SK-N-SH (cell line): ENCODE measurements around the gene SLF2. TPM values are rescaled to one million over a fixed set of nuclear protein-coding genes. Genes with fewer than 3 reads are reported as not detected.

ENCODE experiments used
- CTCF ChIA-PET: fragments of 300-600, 350-600 bp; formaldehyde crosslinking; extraction: SDS; loops from one replicate; lab custom pipeline; 2021; lab: Yijun Ruan, JAX
- POLR2A ChIA-PET: fragments of 350-600 bp; sonication (Branson Sonifier 250); formaldehyde crosslinking; extraction: SDS; loops from one replicate; lab custom pipeline; 2020; ENCODE audit warnings: antibody characterized with exemption, inconsistent platforms; lab: Yijun Ruan, JAX
- DNase-seq: peaks from one replicate; pipeline ENCODE4 v3.0.0; 2012
- H2AFZ ChIP-seq: fragments of 200-600 bp; sonication (generic); 2 replicates; pipeline ENCODE4 v1.8.1; 2016; ENCODE audit warnings: antibody characterized with exemption, mild to moderate bottlenecking, low read depth
- H3F3A ChIP-seq: fragments of 200-600 bp; sonication (generic); replicated peaks from 2 replicates; pipeline ENCODE3; 2016; ENCODE audit warnings: antibody characterized with exemption, mild to moderate bottlenecking; ENCODE audit not compliant: insufficient read depth
- H3K27ac ChIP-seq, 2 experiments: fragments of 200-500 bp in 1 of 2; fragments of 200-600 bp in 1 of 2; sonication (Bioruptor generic) in 1 of 2; sonication (generic), shearing (Covaris generic) in 1 of 2; 2 replicates each; pipeline versions ENCODE4 v1.5.1 to v1.6.1; 2014 to 2016; ENCODE audit warnings: low read depth in 2 of 2, inconsistent platforms in 1 of 2, low read length in 1 of 2, mild to moderate bottlenecking in 1 of 2, mixed read lengths in 1 of 2
- H3K27me3 ChIP-seq: fragments of 200-600 bp; sonication (generic), shearing (Covaris generic); 2 replicates; pipeline ENCODE4 v1.6.1; 2016; ENCODE audit warnings: mixed run types; ENCODE audit not compliant: insufficient read depth
- H3K36me3 ChIP-seq, 2 experiments: fragments of 200-500 bp in 1 of 2; fragments of 200-600 bp in 1 of 2; sonication (Bioruptor generic) in 1 of 2; sonication (generic) in 1 of 2; replicated peaks in 1 of 2; 2 replicates each; pipeline versions ENCODE3 to v1.5.1; 2014 to 2016; ENCODE audit warnings: low read length in 1 of 2, mild to moderate bottlenecking in 1 of 2; ENCODE audit not compliant: insufficient read depth in 2 of 2, control insufficient read depth in 1 of 2
- H3K4me1 ChIP-seq, 2 experiments: fragments of 200-500 bp in 1 of 2; fragments of 200-600 bp in 1 of 2; sonication (Bioruptor generic) in 1 of 2; sonication (generic), shearing (Covaris generic) in 1 of 2; 2 replicates each; pipeline versions ENCODE4 v1.5.1 to v1.6.1; 2014 to 2016; ENCODE audit warnings: low read depth in 1 of 2, low read length in 1 of 2, mixed run types in 1 of 2; ENCODE audit not compliant: insufficient read depth in 2 of 2, control insufficient read depth in 1 of 2
- H3K4me2 ChIP-seq: fragments of 200-600 bp; sonication (generic), shearing (Covaris generic); 2 replicates; pipeline ENCODE4 v1.6.1; 2017; ENCODE audit warnings: mixed run types
- H3K4me3 ChIP-seq, 2 experiments: fragments of 200-500 bp in 1 of 2; fragments of 200-600 bp in 1 of 2; sonication (Bioruptor generic) in 1 of 2; sonication (generic), shearing (Covaris generic) in 1 of 2; 2 replicates each; pipeline versions ENCODE4 v1.5.1 to v1.8.1; 2014 to 2016; ENCODE audit warnings: low read depth in 2 of 2, inconsistent platforms in 1 of 2, low read length in 1 of 2, mild to moderate bottlenecking in 1 of 2, mixed read lengths in 1 of 2, moderate library complexity in 1 of 2
- H3K79me2 ChIP-seq: fragments of 200-600 bp; sonication (generic); 2 replicates; pipeline ENCODE4 v1.8.1; 2017; ENCODE audit warnings: mild to moderate bottlenecking; ENCODE audit not compliant: insufficient read depth
- H3K9ac ChIP-seq: fragments of 200-600 bp; sonication (generic); 2 replicates; pipeline ENCODE4 v1.6.1; 2017; ENCODE audit warnings: mixed run types
- H3K9me2 ChIP-seq: fragments of 200-600 bp; sonication (generic); 2 replicates; pipeline ENCODE4 v1.6.1; 2017; ENCODE audit warnings: mixed run types
- H3K9me3 ChIP-seq: fragments of 200-600 bp; sonication (generic); 2 replicates; pipeline ENCODE4 v1.6.1; 2017; ENCODE audit warnings: mixed run types, mild to moderate bottlenecking, moderate library complexity
- H4K20me1 ChIP-seq: fragments of 200-600 bp; sonication (generic); 2 replicates; pipeline ENCODE4 v1.6.1; 2017; ENCODE audit warnings: mild to moderate bottlenecking, mixed run types; ENCODE audit not compliant: insufficient read depth
- CHD2 ChIP-seq: fragments of 150-350 bp; IDR thresholded peaks from 2 replicates; pipeline ENCODE4 v1.6.1; 2018; ENCODE audit warnings: low read length; ENCODE audit not compliant: partially characterized antibody
- ELF1 ChIP-seq: IDR thresholded peaks from 2 replicates; pipeline ENCODE4 v1.4.0; 2012
- EZH2phosphoT487 ChIP-seq: fragments of 200-600 bp; sonication (generic); IDR thresholded peaks from 2 replicates; pipeline ENCODE4 v1.6.1; 2017; ENCODE audit warnings: low read depth, mixed run types, mild to moderate bottlenecking, antibody characterized with exemption, moderate library complexity, borderline replicate concordance
- FOXM1 ChIP-seq: IDR thresholded peaks from 2 replicates; pipeline ENCODE4 v1.4.0; 2012; ENCODE audit warnings: low read depth, mild to moderate bottlenecking
- GATA2 ChIP-seq: sonication (generic); formaldehyde crosslinking; IDR thresholded peaks from 2 replicates; pipeline ENCODE4 v1.5.0; 2020; ENCODE audit warnings: mild to moderate bottlenecking, missing genetic modification reagents
- IRF3 ChIP-seq: fragments of 150-350 bp; IDR thresholded peaks from 2 replicates; pipeline ENCODE4 v1.6.1; 2016; ENCODE audit warnings: mild to moderate bottlenecking, low read depth, low read length
- MXI1 ChIP-seq: IDR thresholded peaks from 2 replicates; pipeline ENCODE4 v1.6.1; 2012; ENCODE audit warnings: mild to moderate bottlenecking, low read depth, low read length, improper control_type of control experiment
- POLR2AphosphoS5 ChIP-seq: IDR thresholded peaks from 2 replicates; pipeline ENCODE4 v1.6.1; 2012; ENCODE audit warnings: low read depth, low read length
- RAD21 ChIP-seq: IDR thresholded peaks from 2 replicates; pipeline ENCODE4 v1.6.1; 2012; ENCODE audit warnings: mild to moderate bottlenecking, low read length
- TEAD4 ChIP-seq: IDR thresholded peaks from 2 replicates; pipeline ENCODE4 v1.4.0; 2012; ENCODE audit warnings: mild to moderate bottlenecking, borderline replicate concordance; ENCODE audit not compliant: insufficient read depth
- WGBS: methylation state at CpG from one replicate; pipeline ENCODE4 v1.1.6; 2017; ENCODE audit warnings: low lambda C conversion rate; 5-methylcytosine and 5-hydroxymethylcytosine counted together
- polyA plus RNA-seq, 3 experiments: library from polyadenylated mRNA; depleted of rRNA; stranded (reverse); fragments of >200 nt; gene quantifications; 2 replicates each; pipeline ENCODE4 v1.2.3, GENCODE V29; 2012
- TF ChIP-seq, protein P1 (sequence below): IDR thresholded peaks from 2 replicates; pipeline ENCODE4; 2012
- TF ChIP-seq, protein P2 (sequence below): IDR thresholded peaks from 2 replicates; pipeline ENCODE4 v1.6.1; 2012; ENCODE audit warnings: mild to moderate bottlenecking, low read depth, low read length, moderate library complexity

SLF2 gene
- polyA plus RNA-seq, 1 of the 3 experiments (the other 2 are of a cell fraction) = 6.3 TPM

DNA sequence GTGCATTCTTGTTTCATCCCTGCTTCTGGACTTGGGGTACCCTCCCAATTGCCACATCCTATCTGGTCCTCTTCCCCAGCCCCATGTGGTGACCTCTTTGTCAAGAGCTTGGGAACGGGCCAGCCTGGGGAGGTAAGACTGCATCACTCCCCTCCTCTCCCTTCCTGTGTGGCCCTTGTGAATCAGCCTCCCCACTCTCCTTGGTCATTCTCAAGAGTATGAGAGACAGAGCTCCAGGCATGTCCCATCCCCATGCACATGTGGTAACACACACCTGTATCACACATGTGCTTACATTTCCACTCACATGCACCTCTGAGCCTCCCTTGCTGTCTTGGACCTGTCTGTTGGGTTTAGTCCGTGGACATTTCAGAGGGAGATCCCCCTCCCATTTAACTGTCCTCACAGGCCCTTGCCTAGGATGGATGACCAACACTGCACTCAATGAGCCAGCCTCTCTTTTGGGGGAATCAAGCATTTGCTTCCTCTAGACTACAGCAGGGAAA, 72.0 kb downstream of the SLF2 start:
- TF ChIP-seq, protein P1, sequence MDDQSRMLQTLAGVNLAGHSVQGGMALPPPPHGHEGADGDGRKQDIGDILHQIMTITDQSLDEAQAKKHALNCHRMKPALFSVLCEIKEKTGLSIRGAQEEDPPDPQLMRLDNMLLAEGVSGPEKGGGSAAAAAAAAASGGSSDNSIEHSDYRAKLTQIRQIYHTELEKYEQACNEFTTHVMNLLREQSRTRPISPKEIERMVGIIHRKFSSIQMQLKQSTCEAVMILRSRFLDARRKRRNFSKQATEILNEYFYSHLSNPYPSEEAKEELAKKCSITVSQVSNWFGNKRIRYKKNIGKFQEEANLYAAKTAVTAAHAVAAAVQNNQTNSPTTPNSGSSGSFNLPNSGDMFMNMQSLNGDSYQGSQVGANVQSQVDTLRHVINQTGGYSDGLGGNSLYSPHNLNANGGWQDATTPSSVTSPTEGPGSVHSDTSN = no peak
- no peak for TF ChIP-seq MXI1
- TF ChIP-seq EZH2phosphoT487 = no peak
- TF ChIP-seq ELF1 = no peak
- no peak for TF ChIP-seq GATA2 (CRISPR knock-in tag)
- no peak for TF ChIP-seq IRF3
- no peak for TF ChIP-seq RAD21
- no peak for TF ChIP-seq CHD2
- TF ChIP-seq TEAD4 = no peak
- Histone ChIP-seq H3K27ac (no peak overlapping the region), H3K4me2 (no peak overlapping the region), H4K20me1 (no peaks in the 10 kb centered on the region), H3K36me3 (peaks cover 19 to 47% of the 10 kb centered on the region in 2 experiments), H3K79me2 (peaks cover 44% of the 10 kb centered on the region), H3K4me3 (no peak overlapping the region), H3K9ac (no peak overlapping the region), H2AFZ (no peak overlapping the region), H3K4me1 (peaks cover 21 to 35% of the 10 kb centered on the region in 2 experiments), H3K9me3 (no peaks in the 10 kb centered on the region), H3K9me2 (no peaks in the 10 kb centered on the region), H3F3A (no peaks in the 10 kb centered on the region), H3K27me3 (no peaks in the 10 kb centered on the region)
- DNase-seq = no peak
- ChIA-PET CTCF (interaction anchor here (1.2 to 24.5 kb wide), 5 partner anchors 10 to 45 kb away, joined by 3 to 443 read pairs (median 4); partner anchors contain the start of genes LZTS2 and SEMA4G), POLR2A (no interaction called here)
- WGBS = 100% methylated on average over 2 of the region's 2 CpGs

DNA sequence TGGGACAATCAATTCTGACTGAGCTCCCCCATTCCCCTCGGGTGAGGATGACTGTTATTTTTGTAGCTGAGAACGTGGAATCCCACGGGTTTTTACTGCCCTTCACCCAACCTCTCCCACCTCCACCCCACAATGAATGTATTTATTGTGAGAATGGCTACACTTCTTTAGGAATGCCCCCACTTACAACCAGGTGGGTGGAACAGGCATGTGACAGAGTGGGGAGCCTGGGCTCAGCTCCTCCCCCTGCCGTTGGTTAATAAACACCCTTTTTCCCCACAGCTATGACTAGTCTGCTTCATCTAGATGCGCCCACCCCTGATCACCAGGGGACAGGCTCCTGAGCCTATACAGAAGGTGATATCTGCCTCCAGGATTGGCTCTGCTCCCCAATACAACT, 72.6 kb downstream of the SLF2 start:
- H3K79me2 ChIP-seq = peaks cover 50% of the 10 kb centered on the region
- DNase-seq = no peak
- H3K36me3 ChIP-seq = peaks cover 21 to 47% of the 10 kb centered on the region in 2 experiments
- TF ChIP-seq FOXM1 (no peak), POLR2AphosphoS5 (peak; percentile 9; the same call in 1 of the 2 replicates)
- TF ChIP-seq, protein P2, sequence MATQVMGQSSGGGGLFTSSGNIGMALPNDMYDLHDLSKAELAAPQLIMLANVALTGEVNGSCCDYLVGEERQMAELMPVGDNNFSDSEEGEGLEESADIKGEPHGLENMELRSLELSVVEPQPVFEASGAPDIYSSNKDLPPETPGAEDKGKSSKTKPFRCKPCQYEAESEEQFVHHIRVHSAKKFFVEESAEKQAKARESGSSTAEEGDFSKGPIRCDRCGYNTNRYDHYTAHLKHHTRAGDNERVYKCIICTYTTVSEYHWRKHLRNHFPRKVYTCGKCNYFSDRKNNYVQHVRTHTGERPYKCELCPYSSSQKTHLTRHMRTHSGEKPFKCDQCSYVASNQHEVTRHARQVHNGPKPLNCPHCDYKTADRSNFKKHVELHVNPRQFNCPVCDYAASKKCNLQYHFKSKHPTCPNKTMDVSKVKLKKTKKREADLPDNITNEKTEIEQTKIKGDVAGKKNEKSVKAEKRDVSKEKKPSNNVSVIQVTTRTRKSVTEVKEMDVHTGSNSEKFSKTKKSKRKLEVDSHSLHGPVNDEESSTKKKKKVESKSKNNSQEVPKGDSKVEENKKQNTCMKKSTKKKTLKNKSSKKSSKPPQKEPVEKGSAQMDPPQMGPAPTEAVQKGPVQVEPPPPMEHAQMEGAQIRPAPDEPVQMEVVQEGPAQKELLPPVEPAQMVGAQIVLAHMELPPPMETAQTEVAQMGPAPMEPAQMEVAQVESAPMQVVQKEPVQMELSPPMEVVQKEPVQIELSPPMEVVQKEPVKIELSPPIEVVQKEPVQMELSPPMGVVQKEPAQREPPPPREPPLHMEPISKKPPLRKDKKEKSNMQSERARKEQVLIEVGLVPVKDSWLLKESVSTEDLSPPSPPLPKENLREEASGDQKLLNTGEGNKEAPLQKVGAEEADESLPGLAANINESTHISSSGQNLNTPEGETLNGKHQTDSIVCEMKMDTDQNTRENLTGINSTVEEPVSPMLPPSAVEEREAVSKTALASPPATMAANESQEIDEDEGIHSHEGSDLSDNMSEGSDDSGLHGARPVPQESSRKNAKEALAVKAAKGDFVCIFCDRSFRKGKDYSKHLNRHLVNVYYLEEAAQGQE = no peak
- 0 out of 2 replicates have a peak, but pooled peaks cover 2% of the 10 kb centered on the region for H4K20me1 ChIP-seq
- ChIA-PET POLR2A (no interaction called here), CTCF (interaction anchor here (1.1 to 24.5 kb wide), 7 partner anchors 9 to 68 kb away, joined by 3 to 443 read pairs (median 4); partner anchors contain the start of genes LZTS2 and SEMA4G)
- H3K9me2 ChIP-seq = no peaks in the 10 kb centered on the region
- peaks cover 21 to 41% of the 10 kb centered on the region in 2 experiments for H3K4me1 ChIP-seq
- no peak overlapping the region for H3K27ac ChIP-seq
- H2AFZ ChIP-seq = no peak overlapping the region
- no peaks in the 10 kb centered on the region for H3K9me3 ChIP-seq
- H3K27me3 ChIP-seq = no peaks in the 10 kb centered on the region
- no peak overlapping the region for H3K4me2 ChIP-seq
- WGBS = 84% methylated on average over 5 of the region's 5 CpGs
- H3K4me3 ChIP-seq = no peak overlapping the region
- H3F3A ChIP-seq = no peaks in the 10 kb centered on the region
- H3K9ac ChIP-seq = no peak overlapping the region
